SKM-1 treated with dmso at 0.1 percent for 144 hours (cell line): Measurements from ENCODE around the gene PACSIN2.
"Not testable (repeated sequence)": the region's sequence is repeated elsewhere in the genome, so short reads cannot be mapped to it uniquely, and the experiment has no call there.

Experiments used
- DNase-seq: peaks from one replicate; lab custom pipeline; 2025; ENCODE audit not compliant: unreplicated experiment; lab: John Stamatoyannopoulos, UW

Gene PACSIN2

DNA sequence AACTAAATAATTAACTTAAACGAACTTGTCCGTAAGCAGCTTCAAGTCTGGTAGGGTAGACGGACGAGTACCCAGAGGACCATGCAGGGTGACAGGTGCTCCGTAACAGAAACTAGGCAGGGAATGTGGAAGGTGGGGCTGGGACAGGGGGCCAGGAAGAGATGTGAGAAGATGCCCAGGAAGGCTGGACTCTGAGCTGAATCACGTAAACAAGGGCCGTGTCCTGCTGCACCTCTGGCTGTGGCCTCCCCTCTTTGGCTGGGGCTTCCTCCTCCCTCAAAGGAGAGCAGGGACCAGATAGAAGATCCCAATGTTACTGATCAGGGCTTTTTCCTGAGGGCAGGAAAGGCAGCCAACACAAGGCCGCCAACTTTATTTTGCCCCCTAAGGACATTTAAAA is 47.9 kb downstream of the PACSIN2 start:
- no peak for DNase-seq

DNA sequence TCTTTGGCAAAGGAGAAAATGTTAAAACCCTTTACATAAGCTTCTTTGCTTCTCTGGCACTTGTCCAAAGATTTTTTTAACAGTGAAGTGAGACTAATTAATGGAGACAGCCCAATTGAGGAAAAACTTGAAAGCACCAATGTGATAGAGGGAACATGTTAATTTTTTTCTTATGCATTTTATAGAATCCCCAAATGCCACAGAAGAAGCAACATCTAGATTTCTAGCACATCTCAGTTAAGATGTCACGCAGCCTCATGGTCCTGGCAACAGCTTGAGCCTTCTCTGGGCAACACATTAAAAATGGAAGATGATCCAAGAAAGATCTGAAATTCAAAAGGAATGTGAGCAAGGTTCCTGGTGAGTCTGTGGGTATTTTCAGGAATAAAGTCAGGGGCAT is 48.5 kb downstream of the PACSIN2 start:
- DNase-seq, result no peak

DNA sequence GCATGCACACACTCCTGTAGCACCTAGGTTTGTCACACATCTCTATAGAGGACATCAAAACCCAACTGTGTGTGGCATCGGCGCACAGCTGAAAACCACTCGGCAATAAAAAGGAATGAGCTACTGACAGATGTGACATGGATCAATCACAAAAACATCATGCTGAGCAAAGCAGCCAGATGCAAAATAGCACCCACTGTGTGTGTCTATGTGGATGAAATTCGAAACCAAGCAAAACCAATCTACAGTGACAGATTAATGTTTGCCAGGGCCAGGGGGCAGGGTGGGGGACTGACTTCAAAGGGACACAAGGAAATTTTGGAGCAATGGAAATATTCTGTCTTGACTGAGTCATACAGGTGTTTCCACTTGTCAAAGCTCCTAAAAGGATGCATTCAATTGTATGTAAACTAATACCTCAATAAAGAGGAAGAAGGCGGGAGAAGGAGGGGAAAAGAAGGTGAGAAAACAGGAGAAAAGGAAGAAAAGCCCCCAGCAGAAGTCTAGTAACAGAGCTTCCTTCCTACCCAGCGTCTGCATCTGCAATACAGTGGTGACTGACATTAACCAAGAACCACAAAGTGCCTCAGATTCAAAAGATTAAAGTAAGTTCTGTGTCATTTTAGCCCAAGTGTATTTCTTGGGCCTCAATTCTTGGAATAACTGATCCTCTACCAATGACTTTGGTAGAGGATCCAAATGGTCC is 49.8 kb downstream of the PACSIN2 start:
- DNase-seq, result no peak

DNA sequence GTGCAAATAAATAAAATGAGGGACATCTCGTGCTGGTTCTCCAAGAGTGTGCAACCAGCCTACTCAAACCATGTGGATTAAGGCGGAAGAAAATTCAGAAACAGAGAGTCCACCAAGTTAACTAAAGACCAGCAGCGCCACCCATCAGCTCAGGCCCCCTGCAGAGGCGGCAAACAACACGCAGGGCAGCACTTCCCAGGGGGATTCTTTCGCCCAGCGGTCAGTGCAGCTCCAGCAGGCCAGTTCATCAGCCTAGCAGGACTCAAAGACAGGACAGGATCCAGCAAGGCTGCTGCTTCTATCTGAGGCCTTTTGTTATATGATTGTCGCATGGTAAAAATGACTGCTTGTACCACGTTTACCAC is 51.7 kb downstream of the PACSIN2 start:
- DNase-seq, result no peak

DNA sequence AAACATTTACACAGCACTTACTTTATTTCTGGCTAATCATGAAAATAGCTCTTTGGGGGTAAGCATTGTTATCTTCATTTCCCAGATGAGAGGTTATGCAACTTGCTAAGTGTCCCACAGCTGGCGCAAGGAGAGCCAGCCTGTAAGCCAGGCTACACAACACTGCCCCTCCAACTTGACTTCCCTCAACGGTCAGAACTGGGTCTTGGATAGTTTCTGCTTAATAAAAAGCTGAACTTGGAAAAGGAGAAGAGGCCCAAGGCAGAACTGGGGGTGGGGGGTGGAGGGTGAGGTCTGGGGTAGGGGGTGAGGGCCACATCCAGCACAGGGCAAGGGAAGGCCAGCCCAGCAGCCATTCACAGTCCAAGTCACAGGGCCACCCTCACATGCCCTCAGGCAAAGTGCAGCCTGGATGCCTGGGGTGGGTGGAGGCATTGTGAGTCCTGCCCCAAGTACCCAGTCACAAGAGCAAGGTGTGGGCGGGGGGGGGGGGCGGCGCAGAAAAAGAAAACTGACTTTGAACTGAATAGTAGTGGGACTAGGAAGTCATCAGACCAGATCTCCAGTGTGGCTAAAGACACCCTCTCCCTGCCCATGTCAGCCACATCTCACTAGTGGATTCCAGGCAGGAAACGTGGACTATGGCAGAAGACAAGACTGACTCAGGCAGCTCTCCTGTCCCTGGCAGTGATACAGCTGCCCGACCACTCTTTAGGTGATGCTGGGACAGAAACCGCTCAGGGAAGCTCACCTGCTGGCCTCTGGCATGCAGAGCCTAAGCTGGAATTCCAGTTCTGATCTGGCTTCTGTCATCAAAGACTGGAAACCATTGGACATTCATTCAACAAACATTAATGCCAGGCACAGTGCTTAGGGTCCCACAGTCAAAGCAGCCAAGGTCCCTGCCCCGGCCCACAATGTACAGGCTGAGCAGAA is 52.4 kb downstream of the PACSIN2 start:
- peak; percentile 62 for DNase-seq

DNA sequence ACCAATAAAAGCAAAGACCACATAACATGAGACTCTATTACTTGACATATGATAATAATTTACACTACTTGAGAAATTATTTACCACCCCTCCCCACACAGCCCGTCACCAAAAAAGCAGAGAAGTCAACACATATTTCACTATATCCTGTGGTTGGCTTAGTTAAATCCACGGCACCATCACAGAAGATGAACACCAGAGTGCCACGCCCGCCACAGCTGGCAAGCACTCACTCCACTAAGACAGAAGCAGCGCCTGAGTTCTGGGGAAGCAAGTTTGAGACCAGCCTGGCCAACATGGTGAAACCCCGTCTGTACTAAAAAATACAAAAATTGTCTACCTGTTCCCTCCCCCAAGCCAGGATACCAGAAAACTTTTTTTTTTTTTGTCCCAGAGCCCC is 53.1 kb downstream of the PACSIN2 start:
- DNase-seq, result no peak

DNA sequence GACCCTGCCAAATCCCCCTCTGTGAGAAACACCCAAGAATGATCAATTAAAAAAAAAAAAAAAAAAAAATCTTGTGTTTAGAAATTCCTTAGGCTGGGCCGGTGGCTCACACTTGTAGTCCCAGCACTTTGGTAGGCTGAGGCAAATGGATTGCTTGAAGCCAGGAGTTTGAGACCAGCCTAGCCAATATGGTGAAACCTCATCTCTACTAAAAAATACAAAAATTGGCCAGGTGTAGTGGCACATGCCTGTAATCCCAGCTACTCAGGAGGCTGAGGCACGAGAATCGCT is 53.6 kb downstream of the PACSIN2 start:
- not testable (repeated sequence) for DNase-seq

DNA sequence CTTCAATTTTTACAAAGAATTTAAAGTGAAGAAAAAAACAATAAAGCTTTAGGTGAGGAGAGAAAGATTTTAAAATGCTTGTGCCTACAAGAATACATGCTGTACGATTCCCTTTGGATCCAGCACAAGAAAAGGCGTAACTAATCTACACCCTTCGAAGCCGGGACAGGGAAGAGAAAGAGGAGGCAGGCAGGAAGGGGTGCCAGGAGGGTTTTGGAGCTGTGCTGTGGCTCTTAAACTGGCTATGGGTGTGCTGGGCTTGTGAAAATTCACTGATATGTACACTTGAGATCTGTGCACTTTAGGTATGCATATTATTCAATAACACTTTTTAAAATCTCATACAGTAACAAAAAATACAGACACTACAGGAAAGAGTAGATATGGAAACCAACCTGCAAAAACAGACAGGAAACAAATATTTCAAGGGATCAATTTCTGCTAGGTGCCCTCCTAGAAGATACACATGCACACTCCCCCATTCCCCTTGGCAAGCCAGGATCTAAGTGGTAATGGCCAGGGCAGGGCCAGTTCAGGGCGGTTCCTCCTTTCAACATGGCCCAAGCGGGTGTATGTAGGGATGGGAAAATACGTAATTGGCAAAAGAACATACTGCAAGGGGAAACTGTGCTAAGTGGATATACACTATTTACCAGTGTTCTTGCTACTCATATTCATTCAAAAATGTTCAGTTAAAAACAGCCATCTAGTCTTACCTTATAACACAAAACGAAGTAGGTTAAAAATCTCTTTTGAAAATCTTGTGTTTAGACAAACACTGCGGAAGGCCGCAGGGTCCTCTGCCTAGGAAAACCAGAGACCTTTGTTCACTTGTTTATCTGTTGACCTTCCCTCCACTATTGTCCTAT is 54.2 kb downstream of the PACSIN2 start:
- no peak for DNase-seq

DNA sequence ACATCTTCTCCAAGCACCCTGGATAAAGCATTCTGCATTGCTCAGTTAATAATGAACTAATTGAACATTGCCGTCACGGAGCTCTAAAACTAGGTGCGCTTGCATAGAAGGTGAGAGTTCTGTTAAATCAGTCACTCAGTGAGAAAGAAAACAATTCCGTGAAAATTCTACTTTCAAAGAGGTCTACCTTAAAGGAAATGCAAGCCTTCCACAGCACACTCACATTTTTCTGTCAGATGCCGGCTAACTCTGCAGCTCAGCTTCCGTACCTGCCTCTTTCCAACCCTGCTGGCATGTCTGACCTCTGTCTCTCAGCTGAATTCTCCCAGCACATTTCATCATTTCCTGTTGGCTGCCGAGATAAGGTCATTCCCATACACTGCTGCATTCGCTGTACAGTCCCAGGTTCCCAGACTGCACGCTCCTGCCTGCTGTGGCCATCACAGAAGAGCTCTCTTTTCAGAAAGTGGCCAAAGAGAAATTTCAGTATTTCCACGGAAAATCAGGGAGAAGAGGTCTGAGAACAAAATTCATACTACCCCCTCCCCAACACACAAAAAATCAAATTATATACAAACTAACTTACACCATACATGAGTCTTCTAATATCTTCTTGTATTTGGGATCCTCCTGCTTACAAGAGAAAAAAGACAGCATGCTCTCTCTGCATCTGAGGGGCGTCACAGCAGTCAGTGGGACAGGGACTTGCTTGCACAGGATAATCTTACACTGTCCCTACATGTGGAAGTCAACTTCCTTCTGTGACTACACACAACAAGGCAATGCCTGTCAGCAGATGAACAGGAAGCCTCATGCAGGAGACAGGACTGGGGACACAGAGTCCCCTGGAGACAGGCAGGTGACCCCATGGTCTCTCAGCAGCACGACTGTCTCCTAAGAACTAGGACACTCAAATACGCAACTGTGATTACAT is 55.1 kb downstream of the PACSIN2 start:
- DNase-seq, result peak; percentile 68

DNA sequence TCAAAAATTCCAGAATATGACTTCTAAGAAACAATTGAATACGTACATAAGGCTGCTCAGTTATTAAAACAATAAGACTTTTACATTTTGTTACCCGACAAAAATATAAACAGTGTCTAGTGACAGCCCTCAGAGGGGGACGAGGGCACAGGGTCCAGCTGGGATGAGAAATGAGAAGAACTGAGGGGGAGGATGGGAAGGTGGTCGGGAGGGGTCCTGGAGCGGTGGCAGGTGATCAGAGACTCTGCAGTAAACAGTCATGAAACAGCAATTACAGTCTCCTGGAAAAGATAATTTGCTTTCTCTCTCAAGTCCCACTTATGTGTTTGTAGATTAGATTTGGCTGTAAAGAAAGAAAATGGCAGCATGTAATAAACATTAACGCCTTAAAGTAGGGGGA is 56.0 kb downstream of the PACSIN2 start:
- DNase-seq, result no peak

DNA sequence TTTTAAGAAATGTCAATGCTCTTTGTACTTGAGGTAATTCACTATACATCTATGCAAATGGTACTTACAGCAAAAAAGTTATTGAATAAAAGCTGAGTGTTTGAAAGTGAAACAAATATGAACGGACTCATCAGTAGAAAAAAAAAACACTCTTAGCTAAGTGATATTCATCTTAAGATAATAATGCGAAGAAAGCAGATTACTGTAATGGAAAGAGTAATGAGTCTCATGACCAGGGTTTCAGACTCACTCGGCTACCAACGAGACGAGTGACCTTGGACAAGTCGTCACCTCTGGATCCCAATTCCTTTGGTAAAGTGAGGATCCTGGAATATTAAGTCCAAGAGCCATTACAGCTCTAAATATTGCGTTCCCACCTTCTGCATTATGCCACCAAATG is 57.0 kb downstream of the PACSIN2 start:
- no peak for DNase-seq

DNA sequence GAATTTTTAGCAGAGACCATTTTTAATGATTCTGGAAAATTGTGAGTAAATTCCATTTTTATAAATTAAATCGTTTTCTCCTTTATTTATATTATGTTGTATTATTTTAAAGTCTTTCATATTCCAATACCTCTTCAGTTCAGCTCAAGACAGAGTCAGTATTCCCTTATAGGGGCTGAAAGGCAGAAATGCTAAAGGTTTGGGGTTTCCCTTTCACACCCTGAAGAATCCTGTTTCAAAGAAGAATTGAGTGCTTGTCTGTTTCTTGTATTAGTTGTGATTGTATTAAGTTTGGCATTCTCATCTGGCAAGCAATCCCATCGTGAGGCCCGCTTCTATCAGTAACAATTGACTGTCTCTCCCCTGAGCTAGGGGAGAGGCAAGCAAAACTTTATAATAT is 57.4 kb downstream of the PACSIN2 start:
- DNase-seq, result no peak

DNA sequence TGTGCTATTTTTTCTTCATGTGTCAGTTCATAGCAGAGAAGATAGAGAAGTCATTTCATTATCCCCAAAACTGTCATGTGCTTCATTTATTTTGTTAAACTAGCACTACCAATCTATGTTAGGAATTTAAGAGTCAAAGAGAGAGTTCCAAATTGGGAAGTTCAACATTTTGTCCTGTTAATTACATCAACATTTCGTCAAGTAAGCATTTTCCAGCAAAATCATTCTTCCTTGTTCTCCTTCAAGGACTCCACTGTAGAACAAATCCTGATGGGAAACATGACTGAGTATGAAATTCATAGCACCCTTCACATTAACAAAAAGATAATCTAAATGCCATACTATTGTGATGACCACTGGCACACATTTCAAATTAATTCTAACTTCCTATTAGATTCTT is 59.1 kb downstream of the PACSIN2 start:
- no peak for DNase-seq

DNA sequence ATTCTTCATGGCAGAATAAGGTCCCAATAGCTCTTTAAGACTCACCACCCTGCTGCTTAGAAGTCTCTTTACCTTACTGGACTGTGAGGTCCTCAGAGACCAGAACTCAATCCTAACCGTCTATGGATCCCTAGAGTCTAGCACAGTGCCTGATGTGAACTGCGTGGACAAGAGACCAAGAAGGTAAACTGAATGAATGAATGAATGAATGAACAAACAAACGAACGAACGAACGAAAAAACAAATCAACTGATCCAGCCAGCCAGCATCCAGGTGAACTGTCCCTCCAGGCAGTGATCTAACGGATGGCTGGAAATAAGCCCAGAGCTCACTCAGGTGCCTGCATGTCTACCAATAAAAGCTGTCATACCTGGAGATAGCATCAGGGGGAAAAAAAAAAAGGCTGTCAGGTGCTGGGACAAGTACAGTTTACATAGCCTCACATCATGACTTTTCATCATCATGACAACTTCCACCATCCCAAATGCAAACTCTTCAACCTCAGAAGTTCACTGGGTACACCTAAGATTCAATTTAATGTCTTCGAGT is 59.8 kb downstream of the PACSIN2 start:
- DNase-seq, result no peak

DNA sequence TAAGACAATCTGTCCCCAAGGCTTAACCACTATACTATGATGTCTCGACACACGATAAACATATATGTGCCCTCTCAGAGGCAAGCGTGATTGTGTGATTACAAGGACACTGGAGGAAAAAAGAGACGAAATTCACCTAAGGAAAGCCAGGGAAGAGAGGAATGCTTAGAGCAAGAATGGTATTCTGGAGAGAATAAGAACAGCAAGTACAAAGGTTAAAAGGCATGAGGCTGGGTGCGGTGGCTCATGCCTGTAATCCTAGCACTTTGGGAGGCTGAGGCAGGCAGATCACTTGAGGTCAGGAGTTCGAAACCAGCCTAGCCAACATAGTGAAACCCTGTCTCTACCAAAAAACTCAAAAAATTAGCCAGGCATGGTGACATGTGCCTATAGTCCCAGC is 61.2 kb downstream of the PACSIN2 start:
- DNase-seq, result not testable (repeated sequence)

DNA sequence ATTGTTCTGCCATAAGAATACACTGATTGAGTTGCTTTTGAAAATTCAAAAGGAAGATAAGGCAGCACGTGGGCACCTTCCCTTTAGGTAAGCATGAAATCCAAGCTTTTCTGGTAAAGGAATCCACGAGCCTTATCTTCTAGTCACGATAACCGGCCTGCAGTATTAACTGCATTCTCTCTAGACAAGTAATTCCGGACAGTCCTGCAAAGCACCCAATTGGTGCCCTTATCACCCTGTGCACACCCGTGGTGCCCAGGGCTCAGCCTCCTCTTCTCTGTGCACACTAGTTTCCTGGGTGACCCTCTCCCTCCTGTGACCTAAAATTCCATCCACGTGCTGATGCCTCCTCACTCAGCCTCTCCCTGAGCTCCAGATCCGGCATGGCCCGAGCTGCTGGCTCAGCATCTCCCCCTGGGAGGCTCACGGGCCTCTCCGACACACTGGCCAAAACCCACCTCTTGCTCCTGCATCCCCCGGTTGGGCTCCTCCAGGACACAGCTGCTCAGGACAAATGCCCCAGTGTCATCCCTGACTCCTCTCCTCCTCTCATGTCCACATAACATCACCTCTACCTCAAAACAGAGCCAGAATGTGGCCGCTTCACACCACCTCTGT is 63.7 kb downstream of the PACSIN2 start:
- no peak for DNase-seq

DNA sequence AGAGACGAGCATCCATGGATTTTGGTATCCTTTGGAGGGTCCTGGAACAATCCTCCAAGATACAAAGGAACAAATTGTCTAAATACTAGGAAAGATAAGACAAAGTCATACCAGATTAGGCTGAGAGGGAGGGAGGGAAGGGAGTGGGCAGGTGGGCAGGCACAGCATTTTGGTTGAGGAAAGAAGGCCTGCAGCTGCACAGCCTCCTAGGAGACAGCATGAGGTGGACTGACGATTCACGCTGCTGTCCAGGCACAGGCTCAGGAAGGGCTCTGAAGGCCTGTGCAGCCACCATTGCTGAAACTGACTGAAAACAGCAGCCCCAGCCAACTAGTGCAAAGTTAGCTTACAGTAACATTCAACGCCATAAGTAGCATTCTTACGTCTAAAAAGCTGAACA is 64.7 kb downstream of the PACSIN2 start:
- DNase-seq, result no peak

DNA sequence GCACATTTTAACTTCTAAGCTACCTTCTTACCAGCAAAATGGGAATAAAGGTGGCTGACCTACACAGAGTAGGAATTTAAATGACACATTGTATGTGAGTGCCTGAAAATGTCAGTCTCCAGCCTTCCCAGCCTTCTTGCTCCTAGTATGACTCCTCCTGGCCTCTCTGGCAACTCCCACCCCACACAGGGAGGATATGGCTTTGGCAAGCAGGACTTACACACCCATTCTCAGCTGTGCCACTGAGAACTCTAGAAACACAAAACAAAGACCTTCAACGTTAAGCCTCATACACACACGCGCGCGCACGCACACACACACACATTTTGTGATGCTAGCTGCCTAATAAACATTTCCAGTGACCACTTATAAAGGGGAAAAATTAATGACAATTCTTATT is 65.8 kb downstream of the PACSIN2 start:
- DNase-seq, result no peak

DNA sequence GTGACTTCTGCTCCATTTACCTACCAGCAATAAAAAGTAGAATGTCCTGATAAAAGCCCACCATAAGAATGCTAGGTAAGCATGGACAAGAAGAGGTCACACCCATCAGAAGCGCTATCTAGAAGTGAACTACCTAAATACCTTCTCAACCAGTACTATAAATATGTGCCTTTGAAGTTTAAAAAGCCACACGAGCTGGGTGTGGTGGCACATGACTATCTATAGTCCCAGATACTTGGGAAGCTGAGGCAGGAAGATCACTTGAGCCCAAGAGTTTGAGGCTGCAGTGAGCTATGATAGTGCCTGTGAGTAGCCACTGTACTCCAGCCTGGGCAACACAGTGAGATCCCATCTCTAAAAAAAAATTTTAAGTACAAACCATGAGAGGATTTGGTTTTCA is 66.7 kb downstream of the PACSIN2 start:
- no peak for DNase-seq
